Measurements from ENCODE around the gene CYP4A11.
"Not testable (repeated sequence)": the region's sequence is repeated elsewhere in the genome, so short reads cannot be mapped to it uniquely, and the experiment has no call there.

Gene CYP4A11

DNA sequence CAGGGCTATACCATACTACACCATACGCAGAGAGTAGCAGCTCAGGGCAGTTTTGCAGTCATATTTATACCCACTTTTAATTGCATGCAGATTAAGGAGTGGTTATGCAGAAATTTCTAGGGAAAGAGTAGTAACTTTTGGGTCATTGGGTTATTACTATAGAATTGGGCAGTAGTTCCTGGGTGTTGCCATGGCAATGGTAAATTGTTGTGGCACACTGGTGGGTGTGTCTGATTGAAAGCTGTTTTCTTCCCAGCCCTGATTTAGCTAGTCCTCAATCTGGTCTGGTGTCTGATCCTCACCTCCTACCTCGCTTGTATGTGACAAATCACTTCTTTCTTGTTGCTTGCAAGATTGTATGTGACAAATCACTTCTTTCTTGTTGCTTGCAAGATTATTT is 30.5 kb downstream of the CYP4A11 start:
- no peak for DNase-seq

DNA sequence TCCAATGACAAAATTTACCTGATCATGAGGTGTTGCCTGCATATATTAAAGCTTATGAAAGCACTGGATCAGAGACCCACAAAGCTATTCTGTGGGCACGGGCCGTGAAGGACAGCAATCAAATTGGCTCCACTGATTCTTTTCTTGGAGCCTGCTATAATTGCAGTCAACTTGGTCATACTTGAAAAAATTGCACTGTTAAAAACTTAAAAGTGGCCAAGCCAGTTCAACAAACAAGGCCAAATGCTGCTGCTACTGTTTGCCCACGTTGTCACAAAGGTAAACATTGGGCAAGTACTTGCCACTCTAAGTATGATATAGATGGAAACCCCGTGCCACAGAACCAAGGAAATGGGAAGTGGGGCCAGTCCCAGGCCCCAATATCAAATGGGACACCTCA is 37.8 kb downstream of the CYP4A11 start:
- DNase-seq, result no peak

DNA sequence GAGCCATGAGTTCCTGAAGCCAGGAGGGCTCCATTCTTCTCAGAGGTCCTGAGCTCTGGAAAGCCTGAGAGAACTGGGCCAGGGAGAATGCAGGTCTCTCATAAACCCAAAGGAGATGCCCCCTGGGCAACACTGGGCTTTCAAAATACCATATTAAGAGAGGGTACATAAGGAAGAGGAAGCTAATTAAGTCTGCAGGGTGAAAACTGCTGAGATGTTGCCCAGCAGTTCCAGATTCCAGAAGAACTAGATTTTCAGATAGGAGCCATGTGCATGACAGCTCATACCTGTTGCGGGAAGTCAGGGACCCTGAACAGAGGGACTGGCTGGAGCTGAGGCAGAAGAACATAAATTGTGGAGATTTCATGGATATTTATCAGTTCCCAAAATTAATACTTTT is 40.9 kb downstream of the CYP4A11 start:
- no peak for DNase-seq

DNA sequence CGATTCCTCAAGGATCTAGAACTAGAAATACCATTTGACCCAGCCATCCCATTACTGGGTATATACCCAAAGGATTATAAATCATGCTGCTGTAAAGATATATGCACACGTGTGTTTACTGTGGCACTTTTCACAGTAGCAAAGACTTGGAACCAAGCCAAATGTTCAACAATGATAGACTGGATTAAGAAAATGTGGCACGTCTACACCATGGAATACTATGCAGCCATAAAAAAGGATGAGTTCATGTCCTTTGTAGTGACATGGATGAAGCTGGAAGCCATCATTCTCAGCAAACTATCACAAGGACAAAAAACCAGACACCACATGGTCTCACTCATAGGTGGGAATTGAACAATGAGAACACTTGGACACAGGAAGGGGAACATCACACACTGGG is 59.6 kb downstream of the CYP4A11 start:
- DNase-seq, result not testable (repeated sequence)

All from midbrain (tissue), 1 donor.